OCI-LY3 (cell line): ENCODE results near the gene MLLT10.

Experiments used
- H2AFZ ChIP-seq: fragments of 200-600, 300-600 bp; shearing (Covaris generic); 2 replicates; pipeline ENCODE4 v1.6.0; 2014; ENCODE audit warnings: antibody characterized with exemption, low read depth, low read length
- H3K27ac ChIP-seq: fragments of 200-600, 300-600 bp; sonication (generic); 2 replicates; pipeline ENCODE4 v1.5.1; 2014; ENCODE audit warnings: mild to moderate bottlenecking, low read length, moderate library complexity, mixed read lengths
- H3K27me3 ChIP-seq: fragments of 200-600, 300-600 bp; sonication (generic); 2 replicates; pipeline ENCODE4 v1.6.1; 2014; ENCODE audit warnings: low read depth, low read length, mixed read lengths
- H3K36me3 ChIP-seq: fragments of 200-600, 300-600 bp; sonication (generic); replicated peaks from 2 replicates; pipeline ENCODE3; 2014; ENCODE audit warnings: low read depth, low read length, mixed read lengths
- H3K4me1 ChIP-seq: fragments of 300-600, 200-600 bp; sonication (generic); 2 replicates; pipeline ENCODE4 v1.6.1; 2014; ENCODE audit warnings: low read length, mixed read lengths
- H3K4me2 ChIP-seq: fragments of 200-600, 300-600 bp; sonication (generic); 2 replicates; pipeline ENCODE4 v1.6.1; 2014; ENCODE audit warnings: low read length, mixed read lengths
- H3K4me3 ChIP-seq: fragments of 300-600, 200-600 bp; sonication (generic); 2 replicates; pipeline ENCODE4 v1.5.1; 2014; ENCODE audit warnings: antibody characterized with exemption, mild to moderate bottlenecking, low read length, moderate library complexity
- H3K79me2 ChIP-seq: fragments of 300-600, 200-600 bp; shearing (Covaris generic); 2 replicates; pipeline ENCODE4 v1.6.1; 2014; ENCODE audit warnings: mild to moderate bottlenecking, low read length, mixed read lengths
- H3K9ac ChIP-seq: fragments of 300-600, 200-600 bp; shearing (Covaris generic); 2 replicates; pipeline ENCODE4 v1.6.0; 2014; ENCODE audit warnings: mild to moderate bottlenecking, low read length, moderate library complexity
- H3K9me3 ChIP-seq: fragments of 200-600, 300-600 bp; shearing (Covaris generic); 2 replicates; pipeline ENCODE4 v1.6.1; 2014; ENCODE audit warnings: low read length, mixed read lengths; ENCODE audit not compliant: insufficient read depth
- H4K20me1 ChIP-seq: fragments of 200-600, 300-600 bp; sonication (generic); 2 replicates; pipeline ENCODE4 v1.6.1; 2016; ENCODE audit warnings: low read length, mixed read lengths; ENCODE audit not compliant: insufficient read depth
- CTCF ChIP-seq: fragments of 200-600, 300-600 bp; sonication (generic); IDR thresholded peaks from 2 replicates; pipeline ENCODE4 v1.5.1; 2014; ENCODE audit warnings: antibody characterized with exemption, low read length, low read depth
- EZH2phosphoT487 ChIP-seq: fragments of 200-600 bp; shearing (Covaris generic); IDR thresholded peaks from 2 replicates; pipeline ENCODE4 v1.6.1; 2018; ENCODE audit warnings: antibody characterized with exemption, mixed run types, low read depth

MLLT10 gene

GRCh38 chr10:21510241-21511094, 23.6 kb upstream of the MLLT10 start:
- no peak overlapping the region for H3K4me3 ChIP-seq
- no peak overlapping the region for H3K4me2 ChIP-seq
- no peaks in the 10 kb centered on the region for H3K79me2 ChIP-seq
- H3K9ac ChIP-seq: no peak overlapping the region
- H2AFZ ChIP-seq: no peak overlapping the region
- H3K4me1 ChIP-seq: no peaks in the 10 kb centered on the region
- no peaks in the 10 kb centered on the region for H3K36me3 ChIP-seq
- peaks cover 20% of the 10 kb centered on the region; the same call in 1 of the 2 replicates for H3K27me3 ChIP-seq
- no peaks in the 10 kb centered on the region for H4K20me1 ChIP-seq
- no peak overlapping the region for H3K27ac ChIP-seq
- no peaks in the 10 kb centered on the region for H3K9me3 ChIP-seq
- TF ChIP-seq EZH2phosphoT487: no peak
- TF ChIP-seq CTCF: no peak

DNA sequence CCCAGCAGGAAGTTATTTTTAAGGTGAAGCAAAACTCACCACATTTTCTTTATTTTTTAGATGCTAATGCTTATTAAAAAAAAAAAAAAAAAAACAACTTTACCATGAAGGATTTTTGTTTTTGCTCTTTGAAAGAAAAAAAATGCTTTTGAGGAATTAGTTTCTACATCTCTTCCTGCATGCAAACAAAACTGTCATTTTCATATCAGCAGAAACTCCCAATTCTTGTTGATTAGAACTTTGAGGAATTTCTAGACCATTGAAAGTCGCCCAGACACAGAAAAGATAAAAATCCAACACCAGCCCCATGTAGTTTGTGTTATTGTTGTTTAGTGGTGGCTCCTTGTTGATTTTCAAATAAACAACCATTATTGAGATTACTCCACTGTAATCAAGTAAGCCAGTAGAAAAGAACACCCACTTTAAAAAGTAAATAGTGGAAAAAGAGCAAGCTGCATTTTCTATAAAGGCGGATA, 22.9 kb upstream of the MLLT10 start:
- peaks cover 20% of the 10 kb centered on the region for H3K27me3 ChIP-seq
- H3K79me2 ChIP-seq: no peaks in the 10 kb centered on the region
- no peaks in the 10 kb centered on the region for H3K9me3 ChIP-seq
- TF ChIP-seq EZH2phosphoT487 (no peak), CTCF (no peak)
- H3K4me1 ChIP-seq: no peaks in the 10 kb centered on the region
- H3K4me2 ChIP-seq: no peak overlapping the region
- H4K20me1 ChIP-seq: no peaks in the 10 kb centered on the region
- no peak overlapping the region for H3K9ac ChIP-seq
- H2AFZ ChIP-seq: no peak overlapping the region
- H3K36me3 ChIP-seq: no peaks in the 10 kb centered on the region
- no peak overlapping the region for H3K4me3 ChIP-seq
- H3K27ac ChIP-seq: no peak overlapping the region

GRCh38 chr10:21511946-21512572, 22.0 kb upstream of the MLLT10 start:
- Histone ChIP-seq H3K79me2 (no peaks in the 10 kb centered on the region), H3K4me2 (no peak overlapping the region), H3K9ac (no peak overlapping the region), H3K4me3 (no peak overlapping the region), H3K4me1 (no peaks in the 10 kb centered on the region), H4K20me1 (no peaks in the 10 kb centered on the region), H3K27me3 (peaks cover 24% of the 10 kb centered on the region), H2AFZ (no peak overlapping the region), H3K9me3 (no peaks in the 10 kb centered on the region), H3K36me3 (no peaks in the 10 kb centered on the region), H3K27ac (no peak overlapping the region)
- TF ChIP-seq EZH2phosphoT487: no peak
- no peak for TF ChIP-seq CTCF

DNA sequence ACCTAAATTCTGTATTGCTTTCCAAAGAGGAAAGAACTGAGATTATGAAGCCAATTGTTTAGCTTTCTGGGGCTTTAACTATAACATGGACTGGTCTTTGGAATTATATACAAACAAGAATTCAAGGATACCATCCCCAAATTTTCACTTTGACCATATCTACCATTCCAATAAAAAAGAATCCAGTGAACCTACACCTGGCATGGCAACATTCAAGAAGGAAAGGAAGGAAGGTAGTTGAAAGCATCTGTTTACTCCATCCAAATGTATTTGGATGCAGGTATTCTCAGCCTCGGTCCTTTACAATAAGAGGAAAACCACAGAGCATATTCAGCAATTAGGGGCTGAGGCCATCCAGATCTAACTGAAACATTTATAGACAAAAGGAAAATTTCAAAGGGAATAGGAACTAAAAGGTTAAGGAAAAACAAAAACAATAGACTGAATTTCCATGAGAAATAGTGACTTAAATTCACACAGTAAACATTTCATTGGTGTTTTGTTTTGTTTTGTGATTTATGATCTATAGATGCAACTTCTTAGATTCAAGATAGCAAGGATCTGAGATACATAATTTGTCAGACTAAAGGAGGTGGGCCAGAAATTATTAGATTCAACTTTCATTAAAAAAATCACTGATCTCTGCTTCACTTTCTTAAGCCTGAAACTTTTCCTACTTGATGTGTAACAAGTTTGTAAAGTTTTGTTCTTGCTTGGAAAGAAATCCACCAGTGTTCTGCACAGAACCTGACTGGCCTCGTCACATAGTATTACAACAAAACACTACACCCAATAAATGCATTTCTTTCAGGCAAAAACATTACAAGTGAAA, 21.2 kb upstream of the MLLT10 start:
- H3K27me3 ChIP-seq: peaks cover 24% of the 10 kb centered on the region
- no peaks in the 10 kb centered on the region for H3K36me3 ChIP-seq
- H2AFZ ChIP-seq: no peak overlapping the region
- TF ChIP-seq CTCF (no peak), EZH2phosphoT487 (no peak)
- H3K9ac ChIP-seq: no peak overlapping the region
- no peak overlapping the region for H3K27ac ChIP-seq
- H3K9me3 ChIP-seq: no peaks in the 10 kb centered on the region
- H3K4me3 ChIP-seq: no peak overlapping the region
- H4K20me1 ChIP-seq: no peaks in the 10 kb centered on the region
- H3K4me1 ChIP-seq: peaks cover under 1% of the 10 kb centered on the region; the same call in 1 of the 2 replicates
- H3K79me2 ChIP-seq: no peaks in the 10 kb centered on the region
- no peak overlapping the region for H3K4me2 ChIP-seq
